CD14-positive monocyte (primary cell): Measurements from ENCODE around the gene ASS1. TPM values are rescaled to one million over a fixed set of nuclear protein-coding genes. Genes with fewer than 3 reads are reported as not detected.

Experiments
- DNase-seq, 3 donors: peaks; one replicate each; pipeline ENCODE4 v3.0.0-alpha.2; 2011 to 2022
- H2AFZ ChIP-seq: 2 replicates; pipeline ENCODE4 v1.6.0; 2012; ENCODE audit warnings: mild to moderate bottlenecking, low read depth, low read length, inconsistent platforms; ENCODE audit not compliant: insufficient read depth, poor library complexity, severe bottlenecking
- H3K27ac ChIP-seq, 2 donors: 1 replicate in 1 of 2; 2 replicates in 1 of 2; pipeline ENCODE4 v1.5.1; 2012 to 2013; ENCODE audit warnings: low read length in 2 of 2, control low read depth in 1 of 2, inconsistent platforms in 1 of 2, low read depth in 1 of 2, mild to moderate bottlenecking in 1 of 2
- H3K27me3 ChIP-seq, 2 donors: one replicate each; pipeline versions ENCODE4 v1.6.0 to v1.6.1; 2011 to 2013; ENCODE audit warnings: low read length in 2 of 2; ENCODE audit not compliant: control insufficient read depth in 2 of 2, insufficient read depth in 2 of 2
- H3K36me3 ChIP-seq, 2 donors: replicated peaks in 1 of 2; 1 replicate in 1 of 2; 2 replicates in 1 of 2; pipeline versions ENCODE4 v1.5.1 to v1.6.1; 2012 to 2013; ENCODE audit warnings: low read length in 2 of 2, control low read depth in 1 of 2, inconsistent platforms in 1 of 2, mild to moderate bottlenecking in 1 of 2; ENCODE audit not compliant: insufficient read depth in 2 of 2, control insufficient read depth in 1 of 2
- H3K4me1 ChIP-seq, 2 donors: 1 replicate in 1 of 2; 2 replicates in 1 of 2; pipeline versions ENCODE4 v1.5.1 to v1.6.1; 2012 to 2013; ENCODE audit warnings: low read length in 2 of 2, control low read depth in 1 of 2, inconsistent platforms in 1 of 2, mild to moderate bottlenecking in 1 of 2, moderate library complexity in 1 of 2; ENCODE audit not compliant: insufficient read depth in 2 of 2, control insufficient read depth in 1 of 2
- H3K4me2 ChIP-seq: replicated peaks from 2 replicates; pipeline ENCODE3; 2012; ENCODE audit warnings: low read length, moderate library complexity, mild to moderate bottlenecking; ENCODE audit not compliant: poor library complexity, severe bottlenecking; ENCODE audit errors: extremely low read depth
- H3K4me3 ChIP-seq, 3 experiments: fragments of 200-600 bp in 1 of 3; sonication (generic) in 1 of 3; replicated peaks in 1 of 3; 1 replicate in 2 of 3; 2 replicates in 1 of 3; pipeline ENCODE4 v1.5.1; 2011 to 2013; ENCODE audit warnings: low read length in 3 of 3, mild to moderate bottlenecking in 3 of 3, control low read depth in 2 of 3, low read depth in 2 of 3, inconsistent platforms in 1 of 3, moderate library complexity in 1 of 3
- H3K79me2 ChIP-seq: 2 replicates; pipeline ENCODE4 v1.6.0; 2012; ENCODE audit warnings: mild to moderate bottlenecking, control low read depth, inconsistent platforms, low read length, moderate library complexity; ENCODE audit not compliant: insufficient read depth
- H3K9ac ChIP-seq: 2 replicates; pipeline ENCODE4 v1.6.0; 2017; ENCODE audit warnings: low read length, mild to moderate bottlenecking; ENCODE audit not compliant: insufficient read depth, poor library complexity, severe bottlenecking
- H3K9me3 ChIP-seq, 2 donors: replicated peaks in 1 of 2; 1 replicate in 1 of 2; 2 replicates in 1 of 2; pipeline versions ENCODE4 v1.5.1 to v1.6.1; 2012 to 2013; ENCODE audit warnings: low read length in 2 of 2, control low read depth in 1 of 2; ENCODE audit not compliant: control insufficient read depth in 1 of 2, insufficient read depth in 1 of 2
- H4K20me1 ChIP-seq: 2 replicates; pipeline ENCODE4 v1.6.0; 2012; ENCODE audit warnings: mild to moderate bottlenecking, low read length, control low read depth, moderate library complexity; ENCODE audit not compliant: insufficient read depth
- H3K27ac Mint-ChIP-seq, 7 donors: one replicate each; pipeline ENCODE4 v1.8.0; 2020; ENCODE audit warnings: mild to moderate bottlenecking in 7 of 7, mixed read lengths in 7 of 7, moderate library complexity in 6 of 7, inconsistent platforms in 2 of 7
- H3K27me3 Mint-ChIP-seq, 3 donors: one replicate each; pipeline ENCODE4 v1.8.0; 2021 to 2022; ENCODE audit warnings: low read depth in 3 of 3, mild to moderate bottlenecking in 3 of 3, mixed read lengths in 3 of 3, moderate library complexity in 3 of 3, inconsistent platforms in 1 of 3
- H3K36me3 Mint-ChIP-seq, 2 donors: one replicate each; pipeline ENCODE4 v1.8.0; 2020; ENCODE audit warnings: mixed read lengths in 2 of 2, inconsistent platforms in 1 of 2, mild to moderate bottlenecking in 1 of 2
- H3K4me1 Mint-ChIP-seq: one replicate; pipeline ENCODE4 v1.8.0; 2020; ENCODE audit warnings: mild to moderate bottlenecking, mixed read lengths
- H3K4me3 Mint-ChIP-seq, 2 donors: one replicate each; pipeline ENCODE4 v1.8.0; 2020; ENCODE audit warnings: mild to moderate bottlenecking in 2 of 2, mixed read lengths in 2 of 2, moderate library complexity in 1 of 2
- H3K9me3 Mint-ChIP-seq, 7 donors: one replicate each; pipeline ENCODE4 v1.8.0; 2020 to 2022; ENCODE audit warnings: mixed read lengths in 7 of 7, mild to moderate bottlenecking in 6 of 7, moderate library complexity in 6 of 7, inconsistent platforms in 2 of 7
- WGBS: methylation state at CpG from one replicate; pipeline ENCODE4 v1.1.5; 2013; ENCODE audit warnings: missing lambda C conversion rate; ENCODE audit not compliant: insufficient coverage; 5-methylcytosine and 5-hydroxymethylcytosine counted together
- intact Hi-C, 2 donors: fragments of 100-400 bp; cut with micrococcal nuclease; formaldehyde crosslinking; loops; one replicate each; pipeline versions ENCODE4 v1.15.0 to v1.15.1; 2023
- polyA plus RNA-seq, 3 donors: library from polyadenylated mRNA; depleted of rRNA in 1 of 3; unstranded in 2 of 3; stranded (reverse) in 1 of 3; fragments of 300-500 nt in 2 of 3; fragments of >200 nt in 1 of 3; fragmentation: Illumina TruSeq in 2 of 3; gene quantifications; 1 replicate in 2 of 3; 2 replicates in 1 of 3; pipeline ENCODE4 v1.2.3, GENCODE V29; 2012 to 2021
- TF ChIP-seq, protein P1 (sequence below): fragments of 200-600 bp; IDR thresholded peaks from one replicate; pipeline ENCODE4 v1.8.0; 2022; ENCODE audit warnings: antibody characterized with exemption, mild to moderate bottlenecking

Gene ASS1
- polyA plus RNA-seq, 3 donors: not detected

- intact Hi-C loops: no loop called here
Measured at GRCh38 chr9:130411566-130411915, 33.2 kb upstream of the ASS1 start.

DNA sequence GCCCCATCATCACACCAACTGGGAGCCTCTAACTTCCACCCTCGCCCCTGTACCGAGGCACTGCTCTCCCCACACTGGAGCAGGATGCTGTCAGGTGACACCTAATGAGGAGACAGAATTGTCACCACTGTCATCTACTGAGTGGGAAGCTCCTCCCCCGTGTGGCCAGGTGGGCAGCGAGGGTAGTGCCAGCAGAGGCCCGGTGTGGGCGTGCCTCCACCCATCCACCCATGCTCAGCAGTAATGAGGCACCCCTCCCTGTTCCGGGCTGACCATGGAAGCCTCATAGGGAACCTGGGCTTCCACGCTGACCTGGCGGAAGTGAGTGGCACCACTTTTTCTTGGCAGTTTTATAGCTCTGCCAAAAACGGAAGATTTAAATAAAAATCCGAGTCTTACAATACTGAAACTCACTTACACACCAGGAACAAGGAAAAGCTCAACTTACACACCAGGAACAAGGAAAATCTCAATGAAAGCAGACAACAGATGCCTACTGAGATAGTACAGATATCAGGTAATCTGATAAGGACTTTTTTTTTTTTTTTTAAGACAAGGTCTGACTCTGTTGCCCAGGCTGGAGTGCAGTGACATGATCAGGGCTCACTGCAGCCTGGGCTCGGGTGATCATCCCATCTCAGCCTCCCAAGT is 30.6 kb upstream of the ASS1 start:
- Histone ChIP-seq H3K4me2 (no peak overlapping the region), H3K9ac (no peak overlapping the region), H3K27me3 (no peaks in the 10 kb centered on the region), H3K4me3 (no peak overlapping the region), H3K79me2 (no peaks in the 10 kb centered on the region), H2AFZ (no peak overlapping the region), H3K27ac (no peak overlapping the region), H3K9me3 (no peaks in the 10 kb centered on the region), H3K4me1 (no peaks in the 10 kb centered on the region), H3K36me3 (no peaks in the 10 kb centered on the region), H4K20me1 (no peaks in the 10 kb centered on the region)
- Mint-ChIP-seq H3K4me3 (no peak overlapping the region), H3K4me1 (no peaks in the 10 kb centered on the region), H3K36me3 (no peaks in the 10 kb centered on the region), H3K9me3 (peaks cover 0 to 1% (median 0%) of the 10 kb centered on the region in 7 donors), H3K27ac (no peak overlapping the region), H3K27me3 (peaks cover 6 to 10% (median 9%) of the 10 kb centered on the region in 3 donors)
- WGBS: 91% methylated on average over 9 of the region's 12 CpGs
- no peak for DNase-seq
- intact Hi-C loops: no loop called here
- TF ChIP-seq, protein P1, sequence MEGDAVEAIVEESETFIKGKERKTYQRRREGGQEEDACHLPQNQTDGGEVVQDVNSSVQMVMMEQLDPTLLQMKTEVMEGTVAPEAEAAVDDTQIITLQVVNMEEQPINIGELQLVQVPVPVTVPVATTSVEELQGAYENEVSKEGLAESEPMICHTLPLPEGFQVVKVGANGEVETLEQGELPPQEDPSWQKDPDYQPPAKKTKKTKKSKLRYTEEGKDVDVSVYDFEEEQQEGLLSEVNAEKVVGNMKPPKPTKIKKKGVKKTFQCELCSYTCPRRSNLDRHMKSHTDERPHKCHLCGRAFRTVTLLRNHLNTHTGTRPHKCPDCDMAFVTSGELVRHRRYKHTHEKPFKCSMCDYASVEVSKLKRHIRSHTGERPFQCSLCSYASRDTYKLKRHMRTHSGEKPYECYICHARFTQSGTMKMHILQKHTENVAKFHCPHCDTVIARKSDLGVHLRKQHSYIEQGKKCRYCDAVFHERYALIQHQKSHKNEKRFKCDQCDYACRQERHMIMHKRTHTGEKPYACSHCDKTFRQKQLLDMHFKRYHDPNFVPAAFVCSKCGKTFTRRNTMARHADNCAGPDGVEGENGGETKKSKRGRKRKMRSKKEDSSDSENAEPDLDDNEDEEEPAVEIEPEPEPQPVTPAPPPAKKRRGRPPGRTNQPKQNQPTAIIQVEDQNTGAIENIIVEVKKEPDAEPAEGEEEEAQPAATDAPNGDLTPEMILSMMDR: no peak

More at GRCh38 chr9:130411566-130411915, 33.2 kb upstream of the ASS1 start:
- Histone ChIP-seq H3K36me3 (no peaks in the 10 kb centered on the region), H3K9me3 (no peaks in the 10 kb centered on the region), H3K4me3 (no peak overlapping the region), H3K79me2 (no peaks in the 10 kb centered on the region), H3K9ac (no peak overlapping the region), H4K20me1 (no peaks in the 10 kb centered on the region), H2AFZ (no peak overlapping the region), H3K27ac (no peak overlapping the region), H3K4me1 (no peaks in the 10 kb centered on the region), H3K27me3 (no peaks in the 10 kb centered on the region), H3K4me2 (no peak overlapping the region)
- peaks cover 0 to 9% (median 6%) of the 10 kb centered on the region in 3 donors for H3K27me3 Mint-ChIP-seq
- no peaks in the 10 kb centered on the region for H3K9me3 Mint-ChIP-seq
- TF ChIP-seq, protein P1: no peak
- H3K36me3 Mint-ChIP-seq: no peaks in the 10 kb centered on the region
- no peaks in the 10 kb centered on the region for H3K4me1 Mint-ChIP-seq
- no peak overlapping the region for H3K27ac Mint-ChIP-seq
- no peak for DNase-seq
- H3K4me3 Mint-ChIP-seq: no peak overlapping the region
- WGBS: no CpG with 5 or more reads among the region's 3 CpGs
